Thyroid gland (tissue), 4 donors: Measurements from ENCODE around the gene FOXD1. TPM values are rescaled to one million over a fixed set of nuclear protein-coding genes. Genes with fewer than 3 reads are reported as not detected.
"Not testable (repeated sequence)": the region's sequence is repeated elsewhere in the genome, so short reads cannot be mapped to it uniquely, and the experiment has no call there.

Source experiments
- DNase-seq, 2 donors: peaks; one replicate each; pipeline ENCODE4 v3.0.0-alpha.2; 2019
- H3K27ac ChIP-seq, 3 donors: fragments of 200-600 bp; sonication (generic); 1 replicate in 2 of 3; 2 replicates in 1 of 3; pipeline ENCODE4 v1.5.1; 2016 to 2019; ENCODE audit warnings: mild to moderate bottlenecking in 1 of 3, moderate library complexity in 1 of 3
- H3K27me3 ChIP-seq: fragments of 200-600 bp; sonication (generic); one replicate; pipeline ENCODE4 v1.5.1; 2019
- H3K36me3 ChIP-seq, 2 donors: fragments of 200-600 bp; sonication (generic); one replicate each; pipeline ENCODE4 v1.5.1; 2016 to 2019
- H3K4me1 ChIP-seq, 2 donors: fragments of 200-600 bp; sonication (generic); one replicate each; pipeline ENCODE4 v1.5.1; 2017 to 2019
- H3K4me3 ChIP-seq, 3 donors: fragments of 200-600 bp; sonication (generic); replicated peaks in 1 of 3; 1 replicate in 2 of 3; 2 replicates in 1 of 3; pipeline ENCODE4 v1.5.1; 2016; ENCODE audit warnings: mild to moderate bottlenecking in 1 of 3
- H3K9me3 ChIP-seq: fragments of 200-600 bp; sonication (generic); one replicate; pipeline ENCODE4 v1.5.1; 2017
- CTCF ChIP-seq, 6 experiments: fragments of 200-600 bp in 3 of 6; fragments of 450-650 bp in 3 of 6; sonication (generic) in 3 of 6; IDR thresholded peaks; one replicate each; pipeline ENCODE4 v1.5.1; 2016 to 2019; ENCODE audit warnings: antibody characterized with exemption in 6 of 6, mild to moderate bottlenecking in 2 of 6, inconsistent platforms in 1 of 6, moderate library complexity in 1 of 6
- POLR2A ChIP-seq, 2 donors: fragments of 450-650 bp; IDR thresholded peaks; one replicate each; pipeline ENCODE4 v1.6.1; 2017; ENCODE audit warnings: antibody characterized with exemption in 2 of 2, mild to moderate bottlenecking in 2 of 2, moderate library complexity in 1 of 2
- WGBS, 2 donors: methylation state at CpG; one replicate each; pipeline ENCODE4 v1.1.5; 2017; 5-methylcytosine and 5-hydroxymethylcytosine counted together
- intact Hi-C: fragments of 100-400 bp; cut with DNase I; formaldehyde crosslinking; loops from one replicate; pipeline ENCODE4 v1.15.1; 2023
- total RNA-seq, 4 donors: library from RNA; depleted of rRNA; stranded (reverse); fragments of >200 nt; gene quantifications; one replicate each; pipeline ENCODE4 v1.2.3, GENCODE V29; 2016

The FOXD1 gene
- total RNA-seq, 4 donors from 2014 or later = 0.38 to 1.6 (median 1.2) TPM; not detected in 1

- no peaks in the 10 kb centered on the region for H3K27me3 ChIP-seq
- H3K27ac ChIP-seq = no peak overlapping the region
- TF ChIP-seq POLR2A (IDR thresholded peaks at IDR 0.05) (no peak), CTCF (IDR thresholded peaks at IDR 0.05) (no peak)
- no peaks in the 10 kb centered on the region for H3K9me3 ChIP-seq
- DNase-seq = no peak
- intact Hi-C loops = no loop called here
- no peaks in the 10 kb centered on the region for H3K4me1 ChIP-seq
- H3K36me3 ChIP-seq = no peaks in the 10 kb centered on the region
- no peak overlapping the region for H3K4me3 ChIP-seq
- 56 to 66% methylated on average over 1 of the region's 1 CpG for WGBS, 2 donors
Measured at GRCh38 chr5:73460133-73460532, 11.6 kb upstream of the FOXD1 start.

GRCh38 chr5:73459366-73459765 is 10.8 kb upstream of the FOXD1 start:
- intact Hi-C loops = no loop called here

GRCh38 chr5:73456462-73456861 is 7.9 kb upstream of the FOXD1 start:
- 85 to 92% methylated on average over 1 of the region's 1 CpG for WGBS, 2 donors
- intact Hi-C loops = not testable (repeated sequence)

More at GRCh38 chr5:73459366-73459765, 10.8 kb upstream of the FOXD1 start:
- H3K27me3 ChIP-seq = no peaks in the 10 kb centered on the region
- no peak for DNase-seq
- TF ChIP-seq CTCF (IDR thresholded peaks at IDR 0.05) (no peak), POLR2A (IDR thresholded peaks at IDR 0.05) (no peak)
- H3K4me3 ChIP-seq = no peak overlapping the region
- H3K9me3 ChIP-seq = no peaks in the 10 kb centered on the region
- H3K36me3 ChIP-seq = no peaks in the 10 kb centered on the region
- H3K27ac ChIP-seq = no peak overlapping the region
- H3K4me1 ChIP-seq = no peaks in the 10 kb centered on the region
- 64 to 70% methylated on average over 1 of the region's 1 CpG for WGBS, 2 donors

GRCh38 chr5:73454379-73455036 is 5.9 kb upstream of the FOXD1 start:
- no peaks in the 10 kb centered on the region for H3K9me3 ChIP-seq
- DNase-seq = peak; percentile 56 to 64
- H3K27ac ChIP-seq = no peak overlapping the region
- WGBS, 2 donors = 44 to 46% methylated on average over 6 of the region's 6 CpGs
- H3K36me3 ChIP-seq = no peaks in the 10 kb centered on the region
- peaks cover 7 to 10% of the 10 kb centered on the region in 2 donors for H3K4me1 ChIP-seq
- peaks cover 39% of the 10 kb centered on the region for H3K27me3 ChIP-seq
- intact Hi-C loops = no loop called here
- TF ChIP-seq POLR2A (IDR thresholded peaks at IDR 0.05) = no peak
- peak; percentile 41 to 87 (median 68) for TF ChIP-seq CTCF (IDR thresholded peaks at IDR 0.05)
- H3K4me3 ChIP-seq = no peak overlapping the region

More at GRCh38 chr5:73456462-73456861, 7.9 kb upstream of the FOXD1 start:
- H3K27me3 ChIP-seq = peaks cover 20% of the 10 kb centered on the region
- H3K9me3 ChIP-seq, DNase-seq, H3K27ac ChIP-seq, H3K36me3 ChIP-seq, H3K4me1 ChIP-seq, H3K4me3 ChIP-seq: not testable (repeated sequence)

- Histone ChIP-seq H3K36me3 (no peaks in the 10 kb centered on the region), H3K4me1 (peaks cover 7 to 16% of the 10 kb centered on the region in 2 donors), H3K27me3 (peaks cover 50% of the 10 kb centered on the region), H3K9me3 (no peaks in the 10 kb centered on the region), H3K4me3 (no peak overlapping the region), H3K27ac (no peak overlapping the region)
- WGBS, 2 donors = 54 to 60% methylated on average over 6 of the region's 6 CpGs
- DNase-seq = no peak
- no peak for TF ChIP-seq POLR2A (IDR thresholded peaks at IDR 0.05)
- TF ChIP-seq CTCF (IDR thresholded peaks at IDR 0.05) = no peak
- intact Hi-C loops = no loop called here
Measured at GRCh38 chr5:73452215-73452614, 3.6 kb upstream of the FOXD1 start.
